ENCODE data around the gene EFEMP1. TPM values are rescaled to one million over a fixed set of nuclear protein-coding genes. Genes with fewer than 3 reads are reported as not detected.

Gene EFEMP1
- total RNA-seq, 2 experiments from 2014 or later = 0.61 TPM; not detected in 1

DNA sequence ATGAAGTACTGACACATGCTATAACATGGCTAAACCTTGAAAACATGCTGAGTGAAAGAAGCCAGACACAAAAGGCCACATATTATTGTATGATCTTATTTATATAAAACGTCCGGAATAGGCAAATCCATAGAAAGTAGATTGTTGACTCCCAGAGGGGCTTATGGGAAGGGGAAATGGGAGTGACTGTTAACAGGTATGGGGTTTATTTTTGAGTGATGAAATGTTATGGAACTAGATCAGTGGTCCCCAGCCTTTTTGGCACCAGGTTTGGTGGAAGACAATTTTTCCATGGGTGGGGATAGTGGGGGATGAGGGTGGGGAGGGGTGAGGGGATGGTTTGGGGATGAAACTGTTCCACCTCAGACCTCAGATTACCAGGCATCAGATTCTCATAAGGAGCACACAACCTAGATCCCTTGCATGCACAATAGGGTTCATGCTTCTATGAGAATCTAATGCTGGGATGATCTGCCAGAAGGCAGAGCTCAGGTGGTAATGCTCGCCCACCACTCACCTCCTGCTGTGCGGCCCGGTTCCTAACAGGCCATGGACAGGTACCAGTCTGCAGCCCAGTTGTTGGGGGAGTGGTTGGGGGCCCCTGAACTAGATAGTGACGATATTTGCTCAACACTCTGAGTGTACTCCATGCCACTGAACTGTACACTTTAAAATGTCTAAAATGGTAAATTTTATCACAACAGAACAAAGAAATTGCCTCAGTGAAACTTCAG is 59.1 kb downstream of the EFEMP1 start:
- Histone ChIP-seq H3K4me2 (ENCODE audit: low read length) (no peak overlapping the region), H3K36me3 (ENCODE audit: insufficient read depth, low read length) (no peaks in the 10 kb centered on the region), H3K79me2 (ENCODE audit: insufficient read depth, low read depth, low read length) (no peaks in the 10 kb centered on the region), H4K20me1 (ENCODE audit: insufficient read depth, low read length) (no peaks in the 10 kb centered on the region), H3K27ac (ENCODE audit: low read depth, low read length, poor library complexity, severe bottlenecking) (no peak overlapping the region), H3K9me3 (ENCODE audit: low read length) (no peaks in the 10 kb centered on the region), H3K9me2 (ENCODE audit: insufficient read depth, low read length) (no peaks in the 10 kb centered on the region), H2AFZ (ENCODE audit: low read length) (no peak overlapping the region), H3K4me1 (ENCODE audit: insufficient read depth, low read length, poor library complexity, severe bottlenecking) (no peaks in the 10 kb centered on the region), H3K4me3 (ENCODE audit: low read depth, low read length, poor library complexity, severe bottlenecking) (no peak overlapping the region)
- no peak for DNase-seq (ENCODE audit: low spot score)
- TF ChIP-seq, protein P1, sequence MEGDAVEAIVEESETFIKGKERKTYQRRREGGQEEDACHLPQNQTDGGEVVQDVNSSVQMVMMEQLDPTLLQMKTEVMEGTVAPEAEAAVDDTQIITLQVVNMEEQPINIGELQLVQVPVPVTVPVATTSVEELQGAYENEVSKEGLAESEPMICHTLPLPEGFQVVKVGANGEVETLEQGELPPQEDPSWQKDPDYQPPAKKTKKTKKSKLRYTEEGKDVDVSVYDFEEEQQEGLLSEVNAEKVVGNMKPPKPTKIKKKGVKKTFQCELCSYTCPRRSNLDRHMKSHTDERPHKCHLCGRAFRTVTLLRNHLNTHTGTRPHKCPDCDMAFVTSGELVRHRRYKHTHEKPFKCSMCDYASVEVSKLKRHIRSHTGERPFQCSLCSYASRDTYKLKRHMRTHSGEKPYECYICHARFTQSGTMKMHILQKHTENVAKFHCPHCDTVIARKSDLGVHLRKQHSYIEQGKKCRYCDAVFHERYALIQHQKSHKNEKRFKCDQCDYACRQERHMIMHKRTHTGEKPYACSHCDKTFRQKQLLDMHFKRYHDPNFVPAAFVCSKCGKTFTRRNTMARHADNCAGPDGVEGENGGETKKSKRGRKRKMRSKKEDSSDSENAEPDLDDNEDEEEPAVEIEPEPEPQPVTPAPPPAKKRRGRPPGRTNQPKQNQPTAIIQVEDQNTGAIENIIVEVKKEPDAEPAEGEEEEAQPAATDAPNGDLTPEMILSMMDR (conservative IDR thresholded peaks at IDR 0.05; ENCODE audit: low read length) = no peak
- no peak for TF ChIP-seq EZH2phosphoT487 (IDR thresholded peaks at IDR 0.05; ENCODE audit: borderline replicate concordance, low read depth, low read length)
- ChIA-PET POLR2A (interaction anchor here (1.0 kb wide), 1 partner anchor 13 kb away, joined by 4 read pairs; no protein-coding TSS in a partner anchor), CTCF (ENCODE audit: unreplicated experiment) (no interaction called here)
- no TSS peak for BruUV-seq (replicated peaks)
- intact Hi-C loops (cut with micrococcal nuclease; ENCODE audit: unreplicated experiment) = no loop called here

DNA sequence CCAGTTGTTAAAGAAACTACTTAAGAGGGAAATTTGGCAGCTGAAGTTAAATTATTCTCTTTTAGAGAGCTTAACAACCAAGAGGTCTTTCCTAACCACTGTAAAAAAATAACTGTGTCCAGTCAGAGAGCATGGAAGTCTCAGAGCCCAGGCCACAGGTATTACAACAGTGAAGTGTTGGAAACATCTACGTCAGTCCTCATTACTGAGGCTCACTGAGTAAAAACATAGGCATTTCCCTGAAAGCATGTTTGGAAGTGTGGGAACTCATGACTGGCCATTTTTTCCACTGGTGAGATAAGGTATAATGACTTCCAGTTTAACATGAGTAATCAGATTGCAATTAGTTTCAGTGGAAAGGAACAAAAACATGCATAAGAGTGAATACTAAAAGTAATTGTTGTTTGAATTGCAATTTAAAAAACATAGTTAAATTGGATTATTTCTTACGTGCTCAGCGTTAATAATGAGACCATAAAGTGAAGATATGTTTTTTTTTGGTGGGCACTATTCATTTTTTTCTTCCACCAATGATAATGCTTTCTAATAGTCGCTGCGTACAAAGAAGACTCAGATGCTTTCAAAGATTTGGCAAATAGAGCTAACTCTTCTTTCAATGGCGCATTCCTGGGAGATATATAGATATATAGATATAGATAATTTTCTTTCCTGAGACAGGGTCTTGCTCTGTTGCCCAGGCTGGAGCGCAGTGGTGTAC is 60.8 kb downstream of the EFEMP1 start:
- ChIA-PET CTCF (ENCODE audit: unreplicated experiment) (no interaction called here), POLR2A (interaction anchor here (0.7 to 0.9 kb wide), 2 partner anchors 27 to 121 kb away, joined by 3 read pairs; no protein-coding TSS in a partner anchor)
- Histone ChIP-seq H3K4me3 (ENCODE audit: low read depth, low read length, poor library complexity, severe bottlenecking) (no peak overlapping the region), H3K36me3 (ENCODE audit: insufficient read depth, low read length) (no peaks in the 10 kb centered on the region), H3K4me1 (ENCODE audit: insufficient read depth, low read length, poor library complexity, severe bottlenecking) (no peaks in the 10 kb centered on the region), H4K20me1 (ENCODE audit: insufficient read depth, low read length) (no peaks in the 10 kb centered on the region), H3K4me2 (ENCODE audit: low read length) (no peak overlapping the region), H3K79me2 (ENCODE audit: insufficient read depth, low read depth, low read length) (no peaks in the 10 kb centered on the region), H2AFZ (ENCODE audit: low read length) (no peak overlapping the region), H3K9me3 (ENCODE audit: low read length) (no peaks in the 10 kb centered on the region), H3K27ac (ENCODE audit: low read depth, low read length, poor library complexity, severe bottlenecking) (no peak overlapping the region), H3K9me2 (ENCODE audit: insufficient read depth, low read length) (no peaks in the 10 kb centered on the region)
- intact Hi-C loops (cut with micrococcal nuclease; ENCODE audit: unreplicated experiment) = no loop called here
- no TSS peak for BruUV-seq (replicated peaks)
- no peak for DNase-seq (ENCODE audit: low spot score)
- TF ChIP-seq EZH2phosphoT487 (IDR thresholded peaks at IDR 0.05; ENCODE audit: borderline replicate concordance, low read depth, low read length) = no peak
- TF ChIP-seq, protein P1 (conservative IDR thresholded peaks at IDR 0.05; ENCODE audit: low read length) = no peak

DNA sequence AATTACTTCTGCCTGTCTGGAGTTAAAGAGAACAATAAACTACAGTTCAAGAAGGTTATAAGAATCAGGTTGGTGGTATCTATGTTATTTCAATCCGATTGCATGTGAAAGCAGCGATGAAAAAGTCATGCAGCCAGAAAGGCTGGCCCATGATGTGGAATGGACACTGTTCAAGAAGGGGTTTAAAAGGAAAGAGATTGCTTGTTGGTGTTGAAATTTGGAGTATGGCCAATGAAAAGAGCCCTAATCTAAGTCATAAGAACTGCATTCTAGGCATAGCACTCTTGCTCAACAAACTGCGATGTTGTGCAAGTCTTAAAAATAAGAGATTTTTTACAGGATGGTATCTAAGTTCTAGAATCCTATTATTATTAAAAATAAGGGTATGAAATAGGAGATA is 61.3 kb downstream of the EFEMP1 start:
- H3K4me3 ChIP-seq (ENCODE audit: low read depth, low read length, poor library complexity, severe bottlenecking) = no peak overlapping the region
- ChIA-PET POLR2A (no interaction called here), CTCF (ENCODE audit: unreplicated experiment) (no interaction called here)
- no peak overlapping the region for H2AFZ ChIP-seq (ENCODE audit: low read length)
- H3K27ac ChIP-seq (ENCODE audit: low read depth, low read length, poor library complexity, severe bottlenecking) = no peak overlapping the region
- no peak overlapping the region for H3K4me2 ChIP-seq (ENCODE audit: low read length)
- no peaks in the 10 kb centered on the region for H3K9me2 ChIP-seq (ENCODE audit: insufficient read depth, low read length)
- H3K9me3 ChIP-seq (ENCODE audit: low read length) = no peaks in the 10 kb centered on the region
- no peaks in the 10 kb centered on the region for H3K79me2 ChIP-seq (ENCODE audit: insufficient read depth, low read depth, low read length)
- no peaks in the 10 kb centered on the region for H3K4me1 ChIP-seq (ENCODE audit: insufficient read depth, low read length, poor library complexity, severe bottlenecking)
- no peak for DNase-seq (ENCODE audit: low spot score)
- BruUV-seq (replicated peaks) = no TSS peak
- H4K20me1 ChIP-seq (ENCODE audit: insufficient read depth, low read length) = no peaks in the 10 kb centered on the region
- no peak for TF ChIP-seq EZH2phosphoT487 (IDR thresholded peaks at IDR 0.05; ENCODE audit: borderline replicate concordance, low read depth, low read length)
- intact Hi-C loops (cut with micrococcal nuclease; ENCODE audit: unreplicated experiment) = no loop called here
- no peaks in the 10 kb centered on the region for H3K36me3 ChIP-seq (ENCODE audit: insufficient read depth, low read length)
